ENCODE data around the gene TNNC1.

The TNNC1 gene

DNA sequence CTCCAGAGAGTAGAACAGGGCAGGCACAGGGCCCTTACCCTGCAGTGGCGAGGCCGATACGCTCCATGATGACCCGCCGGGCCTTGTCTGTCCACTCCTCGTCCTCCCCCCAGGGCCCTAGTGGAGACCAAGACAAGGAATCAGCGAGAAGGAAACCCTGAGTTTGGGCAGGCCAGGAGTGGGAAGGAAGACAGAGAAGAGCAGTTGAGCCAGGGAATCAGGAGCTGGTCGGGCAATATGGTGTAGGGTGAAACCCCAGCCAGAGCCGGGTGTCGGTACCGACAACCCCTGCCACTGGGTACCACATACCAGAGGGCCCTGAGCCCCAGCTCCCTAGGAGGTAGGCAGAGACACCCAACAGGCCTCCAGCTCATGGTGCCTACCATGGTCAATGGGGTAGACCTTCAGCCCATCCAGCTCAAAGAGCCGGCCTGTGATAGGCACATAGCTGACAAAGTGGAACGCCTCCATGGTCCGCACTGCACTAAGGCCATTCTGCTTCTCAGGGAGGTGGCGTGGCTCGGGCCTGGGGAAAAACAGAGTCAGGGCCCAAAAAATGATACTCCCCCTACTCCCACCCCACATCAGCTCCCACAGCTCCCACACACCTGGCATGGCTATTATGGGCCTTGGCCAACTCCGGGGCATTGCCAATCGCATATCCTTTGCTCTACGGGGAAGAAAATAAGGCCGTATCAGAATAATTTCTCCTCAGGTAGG lies 46.9 kb downstream of the TNNC1 start:
- no peak overlapping the region for H3K4me3 ChIP-seq (ENCODE audit: low read depth, low read length)
- no peak for DNase-seq (ENCODE audit: low read depth)
- TF ChIP-seq, protein P1, sequence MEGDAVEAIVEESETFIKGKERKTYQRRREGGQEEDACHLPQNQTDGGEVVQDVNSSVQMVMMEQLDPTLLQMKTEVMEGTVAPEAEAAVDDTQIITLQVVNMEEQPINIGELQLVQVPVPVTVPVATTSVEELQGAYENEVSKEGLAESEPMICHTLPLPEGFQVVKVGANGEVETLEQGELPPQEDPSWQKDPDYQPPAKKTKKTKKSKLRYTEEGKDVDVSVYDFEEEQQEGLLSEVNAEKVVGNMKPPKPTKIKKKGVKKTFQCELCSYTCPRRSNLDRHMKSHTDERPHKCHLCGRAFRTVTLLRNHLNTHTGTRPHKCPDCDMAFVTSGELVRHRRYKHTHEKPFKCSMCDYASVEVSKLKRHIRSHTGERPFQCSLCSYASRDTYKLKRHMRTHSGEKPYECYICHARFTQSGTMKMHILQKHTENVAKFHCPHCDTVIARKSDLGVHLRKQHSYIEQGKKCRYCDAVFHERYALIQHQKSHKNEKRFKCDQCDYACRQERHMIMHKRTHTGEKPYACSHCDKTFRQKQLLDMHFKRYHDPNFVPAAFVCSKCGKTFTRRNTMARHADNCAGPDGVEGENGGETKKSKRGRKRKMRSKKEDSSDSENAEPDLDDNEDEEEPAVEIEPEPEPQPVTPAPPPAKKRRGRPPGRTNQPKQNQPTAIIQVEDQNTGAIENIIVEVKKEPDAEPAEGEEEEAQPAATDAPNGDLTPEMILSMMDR (IDR thresholded peaks at IDR 0.05; ENCODE audit: insufficient read depth, low read depth, low read length, missing control alignments): no peak

DNA sequence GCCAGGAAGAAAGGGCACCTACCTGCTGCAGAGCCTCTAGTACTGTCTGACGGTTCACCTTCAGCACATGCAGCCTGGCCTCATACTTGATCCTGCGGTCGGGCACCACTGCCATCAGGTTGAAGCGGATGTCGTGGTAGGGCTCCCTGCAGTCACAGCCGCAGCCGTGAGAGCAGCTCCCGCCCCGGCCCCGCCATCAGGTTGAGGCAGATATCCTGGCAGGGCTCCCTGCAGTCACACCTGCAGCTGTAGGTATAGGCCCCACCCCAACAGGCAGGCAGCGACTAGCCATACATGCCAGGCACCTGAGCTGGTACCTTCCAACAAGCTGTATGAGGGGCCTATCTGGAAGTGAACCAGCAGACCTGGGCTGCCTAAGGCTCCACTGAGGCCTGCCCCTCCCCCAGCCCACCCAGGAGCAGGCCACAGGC lies 47.6 kb downstream of the TNNC1 start:
- no peak for DNase-seq (ENCODE audit: low read depth)
- TF ChIP-seq, protein P1 (IDR thresholded peaks at IDR 0.05; ENCODE audit: insufficient read depth, low read depth, low read length, missing control alignments): no peak
- H3K4me3 ChIP-seq (ENCODE audit: low read depth, low read length): no peak overlapping the region

DNA sequence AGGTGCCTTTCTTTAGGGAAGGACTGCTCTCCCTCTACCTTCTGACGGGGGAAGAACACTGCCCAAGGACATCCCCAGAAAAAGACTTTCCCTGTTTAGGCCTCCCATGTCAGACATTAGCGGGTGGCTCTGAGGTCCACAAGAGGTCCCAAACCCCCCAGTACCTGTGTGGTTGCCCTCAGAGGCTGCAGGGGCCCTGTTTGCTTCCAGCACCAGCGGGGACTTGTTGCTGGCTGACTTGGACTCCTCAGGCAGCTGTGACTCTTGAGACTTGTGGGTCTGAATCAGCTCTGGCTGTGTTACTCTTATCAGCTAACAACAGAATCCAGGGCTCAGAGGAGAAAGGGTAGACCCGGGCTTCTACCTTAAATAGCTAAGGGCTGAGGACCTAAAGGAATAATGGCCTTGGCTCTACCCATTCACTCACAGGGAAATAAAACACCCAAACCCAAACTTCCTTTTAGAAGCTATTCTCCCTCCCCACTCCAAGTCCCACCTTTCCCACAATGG lies 48.2 kb downstream of the TNNC1 start:
- no peak overlapping the region for H3K4me3 ChIP-seq (ENCODE audit: low read depth, low read length)
- TF ChIP-seq, protein P1 (IDR thresholded peaks at IDR 0.05; ENCODE audit: insufficient read depth, low read depth, low read length, missing control alignments): no peak
- no peak for DNase-seq (ENCODE audit: low read depth)

DNA sequence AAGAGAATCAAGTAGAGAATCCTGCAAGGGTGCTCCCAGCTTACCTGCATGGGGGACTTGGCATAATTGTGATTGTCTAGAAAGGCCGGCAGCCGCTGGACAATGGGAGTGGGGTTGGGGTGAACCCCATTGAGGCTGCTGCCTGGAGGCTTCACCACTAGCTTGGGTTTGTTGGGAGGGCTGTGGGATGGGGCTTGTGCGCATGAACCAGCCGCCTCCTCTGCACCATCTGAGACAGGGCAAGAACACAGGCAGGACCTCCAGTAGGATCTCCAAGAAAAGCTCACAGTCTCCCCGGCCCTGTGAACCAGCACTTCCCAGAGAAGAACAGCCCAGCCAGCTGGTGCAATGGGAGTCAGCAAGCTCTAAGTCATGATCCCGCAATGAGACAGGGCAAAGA lies 48.8 kb downstream of the TNNC1 start:
- TF ChIP-seq, protein P1 (IDR thresholded peaks at IDR 0.05; ENCODE audit: insufficient read depth, low read depth, low read length, missing control alignments): no peak
- no peak for DNase-seq (ENCODE audit: low read depth)
- H3K4me3 ChIP-seq (ENCODE audit: low read depth, low read length): no peak overlapping the region

DNA sequence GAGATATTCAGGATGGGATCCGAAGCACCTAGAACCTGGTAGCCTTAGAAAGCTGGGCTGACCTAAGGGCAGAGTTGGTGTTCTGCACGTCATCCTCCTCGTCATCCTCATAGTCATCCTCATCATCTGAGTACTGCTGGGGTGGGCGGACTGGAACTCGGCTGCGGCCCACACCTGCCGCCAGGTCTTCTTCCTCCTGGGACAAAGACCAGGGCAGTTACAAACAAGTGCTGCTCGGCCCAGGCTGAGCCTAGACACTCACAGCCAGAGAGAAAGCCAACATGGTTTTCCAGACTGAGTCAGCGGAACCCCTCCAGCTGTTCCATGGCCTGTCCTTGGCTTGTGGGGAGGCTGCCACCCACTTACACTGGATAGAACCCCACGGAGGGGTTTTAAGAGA lies 49.5 kb downstream of the TNNC1 start:
- no peak for DNase-seq (ENCODE audit: low read depth)
- TF ChIP-seq, protein P1 (IDR thresholded peaks at IDR 0.05; ENCODE audit: insufficient read depth, low read depth, low read length, missing control alignments): no peak
- no peak overlapping the region for H3K4me3 ChIP-seq (ENCODE audit: low read depth, low read length)

DNA sequence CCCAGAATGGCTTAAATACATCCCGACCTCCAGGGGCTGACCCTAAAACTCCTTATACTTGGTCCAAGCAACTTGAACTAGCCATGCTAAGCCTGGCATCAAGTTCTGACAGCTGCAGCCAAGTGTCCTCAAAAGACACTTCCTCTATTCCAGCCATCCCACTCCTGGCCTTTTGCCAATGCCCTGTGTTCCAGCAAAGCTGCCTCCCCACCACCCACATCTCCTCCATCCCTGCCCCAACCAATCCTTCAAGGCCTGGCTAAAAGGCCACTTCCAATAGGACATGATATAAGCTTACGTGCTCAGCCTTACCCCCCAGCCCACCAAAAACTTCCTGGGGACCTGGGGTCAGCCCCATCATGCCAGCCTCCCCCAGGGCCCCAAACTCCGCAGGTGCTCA lies 49.9 kb downstream of the TNNC1 start:
- DNase-seq (ENCODE audit: low read depth): no peak
- TF ChIP-seq, protein P1 (IDR thresholded peaks at IDR 0.05; ENCODE audit: insufficient read depth, low read depth, low read length, missing control alignments): no peak
- H3K4me3 ChIP-seq (ENCODE audit: low read depth, low read length): no peak overlapping the region
